GM12872 (cell line): ENCODE results near the gene RCBTB1.

ENCODE experiments used
- TF ChIP-seq, protein P1 (sequence below): IDR thresholded peaks from 3 replicates; pipeline ENCODE4 v1.5.1; 2011; ENCODE audit warnings: low read depth, mild to moderate bottlenecking, low read length, moderate library complexity; ENCODE audit not compliant: insufficient read depth

RCBTB1 gene

DNA sequence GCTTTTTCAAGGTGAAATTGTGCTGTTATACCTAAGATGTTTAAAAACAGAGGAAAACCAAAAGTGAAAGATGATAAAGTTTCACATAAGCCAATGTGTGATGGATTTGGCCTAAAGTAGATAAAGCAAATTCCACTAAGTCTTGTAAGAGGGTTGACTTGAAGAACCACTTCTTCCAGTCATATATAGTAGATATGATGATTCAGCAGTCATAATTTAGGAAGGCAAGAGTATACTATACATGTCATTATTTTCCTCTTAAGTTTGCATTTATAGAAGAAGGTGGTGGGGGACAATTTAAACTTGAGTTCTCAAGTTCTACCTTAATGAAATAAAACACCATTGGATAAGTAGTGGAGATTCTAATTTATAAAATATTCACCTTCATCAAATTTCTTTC is 52.3 kb downstream of the RCBTB1 start:
- TF ChIP-seq, protein P1, sequence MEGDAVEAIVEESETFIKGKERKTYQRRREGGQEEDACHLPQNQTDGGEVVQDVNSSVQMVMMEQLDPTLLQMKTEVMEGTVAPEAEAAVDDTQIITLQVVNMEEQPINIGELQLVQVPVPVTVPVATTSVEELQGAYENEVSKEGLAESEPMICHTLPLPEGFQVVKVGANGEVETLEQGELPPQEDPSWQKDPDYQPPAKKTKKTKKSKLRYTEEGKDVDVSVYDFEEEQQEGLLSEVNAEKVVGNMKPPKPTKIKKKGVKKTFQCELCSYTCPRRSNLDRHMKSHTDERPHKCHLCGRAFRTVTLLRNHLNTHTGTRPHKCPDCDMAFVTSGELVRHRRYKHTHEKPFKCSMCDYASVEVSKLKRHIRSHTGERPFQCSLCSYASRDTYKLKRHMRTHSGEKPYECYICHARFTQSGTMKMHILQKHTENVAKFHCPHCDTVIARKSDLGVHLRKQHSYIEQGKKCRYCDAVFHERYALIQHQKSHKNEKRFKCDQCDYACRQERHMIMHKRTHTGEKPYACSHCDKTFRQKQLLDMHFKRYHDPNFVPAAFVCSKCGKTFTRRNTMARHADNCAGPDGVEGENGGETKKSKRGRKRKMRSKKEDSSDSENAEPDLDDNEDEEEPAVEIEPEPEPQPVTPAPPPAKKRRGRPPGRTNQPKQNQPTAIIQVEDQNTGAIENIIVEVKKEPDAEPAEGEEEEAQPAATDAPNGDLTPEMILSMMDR: no peak

DNA sequence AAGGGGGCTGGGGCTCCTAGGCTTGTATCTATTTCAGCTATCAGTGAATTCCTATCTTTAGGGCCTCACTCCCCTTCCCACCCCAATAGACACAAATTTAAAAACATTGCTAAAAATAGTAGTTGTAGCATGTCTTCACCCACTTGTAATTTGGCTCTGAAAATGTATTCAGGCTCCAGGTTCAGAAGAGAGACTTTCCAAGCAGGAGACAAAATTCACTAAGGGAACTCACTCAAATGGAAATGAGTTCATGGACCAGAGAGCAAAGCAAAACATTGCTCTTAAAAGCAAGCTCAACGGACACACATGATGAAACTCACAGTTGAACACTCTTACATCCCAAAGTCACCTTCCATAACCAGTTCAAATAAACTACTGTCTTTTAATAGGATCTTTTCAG is 52.8 kb downstream of the RCBTB1 start:
- TF ChIP-seq, protein P1: no peak

GRCh38 chr13:49530457-49530856 is 54.9 kb downstream of the RCBTB1 start:
- TF ChIP-seq, protein P1: no peak

- TF ChIP-seq, protein P1: no peak
Measured at GRCh38 chr13:49528161-49528560, 57.2 kb downstream of the RCBTB1 start.

DNA sequence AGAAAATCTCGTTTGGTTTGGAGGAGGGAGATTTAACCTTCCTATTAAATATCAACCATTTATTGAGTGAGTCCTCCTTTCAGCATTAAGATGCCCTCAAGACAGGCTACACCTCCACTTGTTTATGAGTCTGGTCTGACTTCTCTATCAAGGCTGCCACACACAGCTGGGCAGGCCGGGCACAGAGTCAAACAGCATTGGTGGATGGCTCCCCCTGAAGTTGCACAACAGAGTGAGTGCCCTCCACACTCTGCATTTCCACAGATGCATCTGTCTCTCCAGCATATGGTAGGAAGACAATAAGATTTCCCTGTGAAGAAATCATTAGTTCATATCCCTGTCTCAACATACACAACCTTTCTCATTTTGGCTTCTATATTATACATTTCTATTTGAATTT is 58.2 kb downstream of the RCBTB1 start:
- TF ChIP-seq, protein P1: no peak

- TF ChIP-seq, protein P1: no peak
Measured at GRCh38 chr13:49524740-49525501, 60.4 kb downstream of the RCBTB1 start.

- TF ChIP-seq, protein P1: no peak
Measured at GRCh38 chr13:49521224-49521623, 64.1 kb downstream of the RCBTB1 start.

DNA sequence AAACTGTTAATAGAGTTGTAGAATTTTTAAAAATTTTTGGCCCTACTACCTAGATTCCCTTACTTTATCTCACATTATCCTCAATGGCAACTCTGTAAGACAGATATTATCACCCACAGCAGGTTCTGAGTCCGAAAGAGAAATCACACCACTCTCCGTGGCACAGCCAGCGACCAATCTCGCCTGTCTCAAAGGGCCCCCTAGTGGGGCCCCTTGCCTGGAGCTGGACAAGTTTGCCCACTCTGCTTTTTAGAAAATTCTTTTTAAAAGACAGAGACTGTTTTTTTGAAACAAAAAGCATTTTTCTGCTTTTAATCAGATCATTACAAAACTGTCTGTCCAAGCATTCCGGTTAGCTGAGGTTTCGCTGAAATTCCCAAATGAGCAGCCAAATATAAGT is 67.9 kb downstream of the RCBTB1 start:
- TF ChIP-seq, protein P1: 0 out of 3 replicates have a peak, but pooled peaks have one; percentile 28
